OCI-LY1 (cell line): ENCODE results near the gene DNAAF8.

Experiments
- H2AFZ ChIP-seq: fragments of 200-600 bp; sonication (generic), shearing (Covaris generic); 2 replicates; pipeline ENCODE4 v1.6.0; 2014; ENCODE audit warnings: antibody characterized with exemption, mild to moderate bottlenecking, low read length
- H3F3A ChIP-seq: fragments of 200-600 bp; sonication (generic), shearing (Covaris generic); 2 replicates; pipeline ENCODE4 v1.6.0; 2014; ENCODE audit warnings: mild to moderate bottlenecking, antibody characterized with exemption, low read length, moderate library complexity; ENCODE audit not compliant: insufficient read depth
- H3K27ac ChIP-seq: fragments of 200-600 bp; sonication (generic); 2 replicates; pipeline ENCODE4 v1.5.1; 2014; ENCODE audit warnings: low read length, mixed run types, mild to moderate bottlenecking, low read depth; ENCODE audit not compliant: poor library complexity, severe bottlenecking
- H3K27me3 ChIP-seq: fragments of 200-600 bp; sonication (generic); 2 replicates; pipeline ENCODE4 v1.6.0; 2014; ENCODE audit warnings: antibody characterized with exemption, mild to moderate bottlenecking, low read length, moderate library complexity; ENCODE audit not compliant: insufficient read depth
- H3K36me3 ChIP-seq: fragments of 200-600 bp; sonication (generic); 2 replicates; pipeline ENCODE4 v1.6.1; 2014; ENCODE audit warnings: mild to moderate bottlenecking, antibody characterized with exemption, low read length, moderate library complexity, mixed read lengths; ENCODE audit not compliant: insufficient read depth
- H3K4me1 ChIP-seq: fragments of 200-600 bp; sonication (generic); 2 replicates; pipeline ENCODE4 v1.5.1; 2014; ENCODE audit warnings: mild to moderate bottlenecking, low read length, moderate library complexity; ENCODE audit not compliant: insufficient read depth, severe bottlenecking
- H3K4me2 ChIP-seq: fragments of 200-600 bp; sonication (generic), shearing (Covaris generic); 2 replicates; pipeline ENCODE4 v1.6.1; 2014; ENCODE audit warnings: low read length
- H3K4me3 ChIP-seq: fragments of 200-600 bp; sonication (generic); 2 replicates; pipeline ENCODE4 v1.5.1; 2014; ENCODE audit warnings: low read length, low read depth, mild to moderate bottlenecking, mixed read lengths; ENCODE audit not compliant: poor library complexity, severe bottlenecking
- H3K79me2 ChIP-seq: fragments of 200-600 bp; shearing (Covaris generic); 2 replicates; pipeline ENCODE4 v1.6.1; 2016; ENCODE audit warnings: mixed run types, low read length, mixed read lengths; ENCODE audit not compliant: insufficient read depth
- H3K9ac ChIP-seq: fragments of 200-600 bp; sonication (generic), shearing (Covaris generic); 2 replicates; pipeline ENCODE4 v1.6.1; 2014; ENCODE audit warnings: mild to moderate bottlenecking, low read length, mixed read lengths
- H3K9me2 ChIP-seq: fragments of 200-600 bp; sonication (generic), shearing (Covaris generic); 2 replicates; pipeline ENCODE4 v1.6.1; 2014; ENCODE audit warnings: low read depth, mild to moderate bottlenecking, low read length, mixed read lengths
- H3K9me3 ChIP-seq: fragments of 200-600 bp; shearing (Covaris generic); 2 replicates; pipeline ENCODE4 v1.6.1; 2014; ENCODE audit warnings: low read length, mixed read lengths
- H4K20me1 ChIP-seq: fragments of 200-600 bp; sonication (generic), shearing (Covaris generic); 2 replicates; pipeline ENCODE4 v1.6.0; 2016; ENCODE audit warnings: mild to moderate bottlenecking, low read length; ENCODE audit not compliant: insufficient read depth
- EZH2 ChIP-seq: fragments of 200-600 bp; sonication (generic), shearing (Covaris generic); IDR thresholded peaks from 2 replicates; pipeline ENCODE4 v1.8.0; 2017; ENCODE audit warnings: borderline replicate concordance, mixed run types, mild to moderate bottlenecking, antibody characterized with exemption, low read length, moderate library complexity, mixed read lengths
- TF ChIP-seq, protein P1 (sequence below): fragments of 200-600 bp; sonication (generic), shearing (Covaris generic); IDR thresholded peaks from 2 replicates; pipeline ENCODE4 v1.5.1; 2017; ENCODE audit warnings: mild to moderate bottlenecking, antibody characterized with exemption, low read length, moderate library complexity, mixed read lengths

The DNAAF8 gene

DNA sequence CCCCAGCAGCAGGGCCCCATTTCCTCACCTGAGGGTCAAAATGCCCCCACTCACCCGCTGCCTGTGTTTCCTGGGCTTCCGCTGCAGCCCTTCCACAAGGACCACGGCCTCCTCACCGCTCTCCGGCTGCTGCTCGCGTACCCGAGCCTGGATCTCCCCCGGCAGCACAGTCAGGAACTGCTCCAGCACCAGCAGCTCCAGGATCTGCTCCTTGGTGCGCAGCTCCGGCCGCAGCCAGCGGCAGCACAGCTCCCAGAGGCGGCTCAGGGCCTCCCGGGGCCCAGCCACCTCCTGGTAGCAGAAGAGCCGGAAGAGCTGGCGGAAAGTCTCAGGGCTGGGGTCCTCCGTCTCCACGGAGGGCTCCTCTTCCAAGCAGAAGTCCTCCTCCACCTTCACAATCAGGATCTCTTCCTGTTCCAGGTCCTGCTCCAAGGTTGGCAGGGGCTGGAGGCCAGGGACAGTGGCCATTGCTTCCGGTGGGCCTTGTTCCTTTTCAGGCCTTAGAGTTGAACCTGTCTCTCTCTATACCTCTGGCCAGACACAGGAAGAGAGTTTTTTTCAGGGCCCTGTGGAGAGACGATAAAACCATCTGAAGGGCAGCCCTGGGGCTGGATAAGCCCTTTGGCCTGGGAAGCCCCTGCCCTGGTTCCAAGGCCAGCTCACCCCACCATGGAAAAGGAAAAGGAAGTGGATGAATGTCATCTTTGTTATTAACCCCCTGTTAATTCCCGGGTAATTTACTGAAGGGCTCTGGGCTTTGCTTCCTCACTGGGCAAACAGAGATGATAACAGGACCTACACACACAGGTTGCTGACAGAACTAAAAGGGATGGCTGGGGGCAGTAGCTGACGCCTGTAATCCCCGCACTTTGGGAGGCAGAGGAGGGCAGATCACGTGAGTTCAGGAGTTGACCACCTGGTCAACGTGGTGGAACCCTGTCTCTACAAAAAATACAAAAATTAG lies 31.5 kb downstream of the DNAAF8 start:
- Histone ChIP-seq H3K27me3 (no peaks in the 10 kb centered on the region), H3K27ac (no peak overlapping the region), H4K20me1 (no peaks in the 10 kb centered on the region), H3K36me3 (peaks cover 25% of the 10 kb centered on the region), H3K4me2 (peak overlapping the region; percentile 81), H3K79me2 (no peaks in the 10 kb centered on the region), H2AFZ (no peak overlapping the region), H3K9me2 (no peaks in the 10 kb centered on the region), H3K9ac (peak overlapping the region; percentile 85), H3F3A (peaks cover 9% of the 10 kb centered on the region; the same call in 1 of the 2 replicates), H3K4me3 (peak overlapping the region; percentile 86), H3K9me3 (no peaks in the 10 kb centered on the region), H3K4me1 (peaks cover 13% of the 10 kb centered on the region)
- TF ChIP-seq, protein P1, sequence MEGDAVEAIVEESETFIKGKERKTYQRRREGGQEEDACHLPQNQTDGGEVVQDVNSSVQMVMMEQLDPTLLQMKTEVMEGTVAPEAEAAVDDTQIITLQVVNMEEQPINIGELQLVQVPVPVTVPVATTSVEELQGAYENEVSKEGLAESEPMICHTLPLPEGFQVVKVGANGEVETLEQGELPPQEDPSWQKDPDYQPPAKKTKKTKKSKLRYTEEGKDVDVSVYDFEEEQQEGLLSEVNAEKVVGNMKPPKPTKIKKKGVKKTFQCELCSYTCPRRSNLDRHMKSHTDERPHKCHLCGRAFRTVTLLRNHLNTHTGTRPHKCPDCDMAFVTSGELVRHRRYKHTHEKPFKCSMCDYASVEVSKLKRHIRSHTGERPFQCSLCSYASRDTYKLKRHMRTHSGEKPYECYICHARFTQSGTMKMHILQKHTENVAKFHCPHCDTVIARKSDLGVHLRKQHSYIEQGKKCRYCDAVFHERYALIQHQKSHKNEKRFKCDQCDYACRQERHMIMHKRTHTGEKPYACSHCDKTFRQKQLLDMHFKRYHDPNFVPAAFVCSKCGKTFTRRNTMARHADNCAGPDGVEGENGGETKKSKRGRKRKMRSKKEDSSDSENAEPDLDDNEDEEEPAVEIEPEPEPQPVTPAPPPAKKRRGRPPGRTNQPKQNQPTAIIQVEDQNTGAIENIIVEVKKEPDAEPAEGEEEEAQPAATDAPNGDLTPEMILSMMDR: no peak
- TF ChIP-seq EZH2: no peak

DNA sequence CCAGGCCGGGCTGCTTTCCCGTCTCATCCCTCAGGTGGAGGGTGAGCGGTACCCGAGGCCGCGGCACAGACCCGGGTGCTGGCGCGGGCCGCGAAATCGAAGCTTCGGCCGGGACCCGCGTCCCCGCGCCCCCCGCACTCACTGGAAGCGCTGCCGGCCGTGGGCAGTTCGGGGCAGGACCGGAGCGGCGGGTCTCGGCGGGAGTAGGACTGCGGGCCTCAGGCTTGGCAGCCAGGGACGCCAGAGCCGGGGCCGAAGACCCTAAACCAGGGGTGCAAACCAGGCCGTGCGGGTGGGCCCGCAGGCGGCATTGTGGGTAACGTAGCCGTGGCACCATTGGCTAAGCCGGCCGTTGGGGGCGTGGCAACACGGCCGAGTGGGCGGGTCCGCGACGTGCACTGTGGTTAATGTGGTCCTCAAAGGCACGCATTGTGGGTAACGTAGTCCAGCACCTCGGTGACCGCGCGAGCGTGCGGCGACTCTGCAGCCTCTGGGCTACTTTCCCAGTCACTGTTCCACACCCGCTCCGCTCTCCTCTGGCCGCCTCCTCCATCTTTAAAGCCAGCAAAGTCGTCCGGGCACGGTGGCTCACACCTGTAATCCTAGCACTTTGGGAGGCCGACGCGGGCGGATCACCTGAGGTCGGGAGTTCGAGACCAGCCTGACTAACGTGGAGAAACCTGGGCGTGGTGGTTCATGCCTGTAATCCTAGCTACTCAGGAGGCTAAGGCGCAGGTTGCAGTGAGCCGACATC lies 32.7 kb downstream of the DNAAF8 start, which contains the start of gene ZNF500:
ZNF500 (minus strand) TSS at position 288 of the 754 bp plus-strand sequence. CDS start 1,184 bp downstream, outside the sequence.
- Histone ChIP-seq H3K9me3 (no peaks in the 10 kb centered on the region), H3K27me3 (no peaks in the 10 kb centered on the region), H3K9me2 (no peaks in the 10 kb centered on the region), H3K4me3 (peak within 1 kb of the TSS; percentile 86), H4K20me1 (no peaks in the 10 kb centered on the region), H3K9ac (peak within 1 kb of the TSS; percentile 85), H3K27ac (no peak within 1 kb of the TSS), H3K4me2 (peak within 1 kb of the TSS; percentile 81), H2AFZ (no peak within 1 kb of the TSS), H3K4me1 (peaks cover 13% of the 10 kb centered on the region), H3K36me3 (peaks cover 18% of the 10 kb centered on the region), H3F3A (peaks cover 9% of the 10 kb centered on the region; the same call in 1 of the 2 replicates), H3K79me2 (no peaks in the 10 kb centered on the region)
- TF ChIP-seq, protein P1: no peak
- TF ChIP-seq EZH2: no peak

DNA sequence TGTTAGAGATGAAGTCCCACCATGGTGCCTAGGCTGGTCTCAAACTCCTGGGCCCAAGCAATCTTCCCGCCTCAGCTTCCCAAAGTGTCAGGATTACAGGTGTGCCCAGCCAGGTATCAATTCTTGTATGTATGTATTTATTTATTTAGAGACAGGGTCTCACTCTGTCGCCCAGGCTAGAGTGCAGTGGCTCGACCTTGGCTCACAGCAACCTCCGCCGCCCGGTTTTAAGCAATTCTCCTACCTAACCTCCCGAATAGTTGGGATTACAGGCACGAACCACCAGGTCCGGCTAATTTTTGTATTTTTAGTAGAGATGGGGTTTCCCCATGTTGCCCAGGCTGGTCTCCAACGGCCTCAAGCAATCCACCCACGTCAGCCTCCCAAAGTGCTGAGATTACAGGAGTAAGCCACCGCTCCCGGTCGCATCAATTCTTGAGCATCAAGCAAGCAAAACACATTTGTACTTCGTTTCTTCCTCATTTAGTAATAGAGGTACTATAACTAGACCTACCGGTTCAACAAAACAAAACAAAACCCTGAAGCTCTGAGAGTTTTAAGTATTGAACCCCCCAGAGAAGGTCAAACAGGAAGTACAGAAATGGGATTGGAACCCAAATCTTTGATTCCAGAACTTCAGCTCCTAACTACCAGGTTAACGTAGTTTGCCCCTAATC lies 33.7 kb downstream of the DNAAF8 start:
- H3K4me3 ChIP-seq: peak overlapping the region; percentile 86
- peak overlapping the region; percentile 55 for H3K9ac ChIP-seq
- peak overlapping the region; percentile 70 for H3K4me2 ChIP-seq
- H2AFZ ChIP-seq: no peak overlapping the region
- H3K9me2 ChIP-seq: no peaks in the 10 kb centered on the region
- H3K27me3 ChIP-seq: no peaks in the 10 kb centered on the region
- H4K20me1 ChIP-seq: no peaks in the 10 kb centered on the region
- H3K36me3 ChIP-seq: peaks cover 10% of the 10 kb centered on the region; the same call in 1 of the 2 replicates
- TF ChIP-seq EZH2: no peak
- TF ChIP-seq, protein P1: no peak
- no peaks in the 10 kb centered on the region for H3K79me2 ChIP-seq
- peaks cover 9% of the 10 kb centered on the region; the same call in 1 of the 2 replicates for H3F3A ChIP-seq
- H3K4me1 ChIP-seq: peaks cover 13% of the 10 kb centered on the region
- H3K27ac ChIP-seq: no peak overlapping the region
- H3K9me3 ChIP-seq: no peaks in the 10 kb centered on the region
